Measurements from ENCODE around the gene ELAC2.
"Not testable (repeated sequence)": the region's sequence is repeated elsewhere in the genome, so short reads cannot be mapped to it uniquely, and the experiment has no call there.

ELAC2 gene

GRCh38 chr17:12987120-12987519, 30.7 kb downstream of the ELAC2 start:
- DNase-seq = no peak

- DNase-seq = no peak
Observed at GRCh38 chr17:12985431-12986293, 32.2 kb downstream of the ELAC2 start.

GRCh38 chr17:12983991-12984884, 33.6 kb downstream of the ELAC2 start:
- no peak for DNase-seq

- no peak for DNase-seq
Observed at GRCh38 chr17:12982224-12982623, 35.6 kb downstream of the ELAC2 start.

- no peak for DNase-seq
Observed at GRCh38 chr17:12979826-12980500, 37.9 kb downstream of the ELAC2 start.

GRCh38 chr17:12979246-12979645, 38.6 kb downstream of the ELAC2 start:
- DNase-seq = no peak

GRCh38 chr17:12978787-12979186, 39.0 kb downstream of the ELAC2 start:
- DNase-seq = not testable (repeated sequence)

GRCh38 chr17:12977008-12977751, 40.6 kb downstream of the ELAC2 start:
- DNase-seq = no peak

GRCh38 chr17:12974005-12974531, 43.8 kb downstream of the ELAC2 start:
- no peak for DNase-seq

- DNase-seq = no peak
Observed at GRCh38 chr17:12973496-12974004, 44.3 kb downstream of the ELAC2 start.

GRCh38 chr17:12967962-12968361, 49.9 kb downstream of the ELAC2 start:
- no peak for DNase-seq

GRCh38 chr17:12966413-12966812, 51.4 kb downstream of the ELAC2 start:
- DNase-seq = no peak

- DNase-seq = no peak
Observed at GRCh38 chr17:12965988-12966387, 51.8 kb downstream of the ELAC2 start.

GRCh38 chr17:12964840-12965239, 53.0 kb downstream of the ELAC2 start:
- DNase-seq = no peak

GRCh38 chr17:12964162-12964561, 53.7 kb downstream of the ELAC2 start:
- DNase-seq = no peak

- DNase-seq = no peak
Observed at GRCh38 chr17:12963505-12963904, 54.3 kb downstream of the ELAC2 start.

GRCh38 chr17:12961655-12962054, 56.2 kb downstream of the ELAC2 start:
- DNase-seq = no peak

- no peak for DNase-seq
Observed at GRCh38 chr17:12959441-12959840, 58.4 kb downstream of the ELAC2 start.

- no peak for DNase-seq
Observed at GRCh38 chr17:12958786-12959185, 59.0 kb downstream of the ELAC2 start.

- no peak for DNase-seq
Observed at GRCh38 chr17:12955521-12955920, 62.3 kb downstream of the ELAC2 start.

GRCh38 chr17:12953156-12953555, 64.7 kb downstream of the ELAC2 start:
- DNase-seq = no peak

- no peak for DNase-seq
Observed at GRCh38 chr17:12952012-12952411, 65.8 kb downstream of the ELAC2 start.
